Fibroblast of mammary gland (primary cell): ENCODE data around the gene EXOSC3.

Source experiments
- DNase-seq: peaks from one replicate; pipeline ENCODE4 v3.0.0-alpha.2; 2010; ENCODE audit warnings: low read depth
- H3K4me3 ChIP-seq: 2 replicates; pipeline ENCODE4 v1.5.1; 2011; ENCODE audit warnings: low read depth, mild to moderate bottlenecking, low read length, moderate library complexity; ENCODE audit not compliant: control insufficient read depth
- TF ChIP-seq, protein P1 (sequence below): conservative IDR thresholded peaks from 2 replicates; pipeline ENCODE4 v1.5.1; 2011; ENCODE audit warnings: low read depth, low read length, inconsistent platforms; ENCODE audit not compliant: control insufficient read depth, insufficient read depth

EXOSC3 gene

DNA sequence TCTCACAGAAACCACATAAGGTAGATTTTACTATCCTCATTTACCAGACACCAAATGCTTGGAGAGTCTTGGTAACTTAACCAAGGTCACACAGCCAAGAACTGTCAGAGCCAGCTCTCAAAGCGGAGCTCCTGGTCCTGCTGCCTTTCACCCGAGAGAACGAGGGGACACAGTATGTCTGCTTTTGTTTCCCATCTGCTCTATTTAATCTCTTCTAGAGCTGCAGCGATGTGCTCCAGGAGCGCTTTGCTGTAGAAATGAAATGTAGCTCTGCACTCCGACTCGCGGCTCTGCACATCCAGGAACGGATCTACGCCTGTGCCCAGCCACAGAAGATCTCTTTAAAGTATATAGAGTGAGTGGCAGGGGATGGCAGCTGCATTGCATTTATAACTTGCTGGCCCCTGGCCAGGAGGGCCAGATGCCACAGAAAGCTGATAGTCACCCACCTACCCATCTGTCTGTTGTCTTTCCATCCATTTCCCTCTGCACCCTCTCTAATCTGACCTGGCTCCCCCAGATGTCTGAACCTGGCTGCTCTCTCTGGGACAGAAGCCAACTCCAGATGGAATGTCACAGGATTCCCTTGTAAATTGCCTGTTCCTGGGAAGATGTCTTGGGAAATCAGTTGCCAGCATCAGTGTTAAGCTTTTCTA is 52.6 kb downstream of the EXOSC3 start:
- DNase-seq = no peak
- no peak overlapping the region for H3K4me3 ChIP-seq
- TF ChIP-seq, protein P1, sequence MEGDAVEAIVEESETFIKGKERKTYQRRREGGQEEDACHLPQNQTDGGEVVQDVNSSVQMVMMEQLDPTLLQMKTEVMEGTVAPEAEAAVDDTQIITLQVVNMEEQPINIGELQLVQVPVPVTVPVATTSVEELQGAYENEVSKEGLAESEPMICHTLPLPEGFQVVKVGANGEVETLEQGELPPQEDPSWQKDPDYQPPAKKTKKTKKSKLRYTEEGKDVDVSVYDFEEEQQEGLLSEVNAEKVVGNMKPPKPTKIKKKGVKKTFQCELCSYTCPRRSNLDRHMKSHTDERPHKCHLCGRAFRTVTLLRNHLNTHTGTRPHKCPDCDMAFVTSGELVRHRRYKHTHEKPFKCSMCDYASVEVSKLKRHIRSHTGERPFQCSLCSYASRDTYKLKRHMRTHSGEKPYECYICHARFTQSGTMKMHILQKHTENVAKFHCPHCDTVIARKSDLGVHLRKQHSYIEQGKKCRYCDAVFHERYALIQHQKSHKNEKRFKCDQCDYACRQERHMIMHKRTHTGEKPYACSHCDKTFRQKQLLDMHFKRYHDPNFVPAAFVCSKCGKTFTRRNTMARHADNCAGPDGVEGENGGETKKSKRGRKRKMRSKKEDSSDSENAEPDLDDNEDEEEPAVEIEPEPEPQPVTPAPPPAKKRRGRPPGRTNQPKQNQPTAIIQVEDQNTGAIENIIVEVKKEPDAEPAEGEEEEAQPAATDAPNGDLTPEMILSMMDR = no peak

DNA sequence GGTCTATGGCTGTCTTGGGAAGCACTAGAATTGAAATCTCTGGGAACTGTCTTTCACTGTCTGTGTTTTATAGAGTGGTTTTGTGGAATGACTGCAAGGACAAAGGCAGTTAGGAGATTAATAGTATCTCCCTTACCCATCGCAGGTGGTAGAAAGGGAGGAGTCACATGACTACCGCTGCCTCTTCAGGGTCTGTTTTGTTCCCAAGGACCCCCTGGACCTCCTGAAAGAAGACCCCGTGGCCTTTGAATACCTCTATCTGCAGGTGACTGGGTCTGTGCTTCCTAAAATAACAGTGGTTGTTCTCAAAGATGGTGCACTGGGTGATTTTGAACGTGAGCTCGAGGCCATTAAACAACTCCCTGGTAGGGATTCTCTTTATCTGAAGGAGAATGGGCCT is 54.0 kb downstream of the EXOSC3 start:
- TF ChIP-seq, protein P1 = no peak
- no peak for DNase-seq
- H3K4me3 ChIP-seq = no peak overlapping the region

- H3K4me3 ChIP-seq = no peak overlapping the region
- TF ChIP-seq, protein P1 = no peak
- no peak for DNase-seq
Measured at GRCh38 chr9:37730256-37730655, 54.6 kb downstream of the EXOSC3 start.
